Hepatocyte (in vitro differentiated cells): ENCODE data around the gene MLLT6. TPM values are rescaled to one million over a fixed set of nuclear protein-coding genes. Genes with fewer than 3 reads are reported as not detected.
A peak's percentile ranks its signal among the peaks of the same experiment; 100 is the strongest.

ENCODE experiments used
- DNase-seq: peaks from one replicate; pipeline ENCODE4 v3.0.0-alpha.2; 2016; ENCODE audit warnings: low spot score
- H2AFZ ChIP-seq: fragments of 200-600 bp; sonication (generic); 2 replicates; pipeline ENCODE4 v1.6.0; 2016; ENCODE audit warnings: antibody characterized with exemption, mild to moderate bottlenecking
- H3K27ac ChIP-seq: fragments of 200-600 bp; sonication (generic); 2 replicates; pipeline ENCODE4 v1.5.1; 2016; ENCODE audit warnings: mild to moderate bottlenecking
- H3K27me3 ChIP-seq: fragments of 200-600 bp; sonication (generic); 2 replicates; pipeline ENCODE4 v1.6.1; 2016
- H3K36me3 ChIP-seq: fragments of 200-600 bp; sonication (generic); replicated peaks from 2 replicates; pipeline ENCODE4 v1.5.1; 2016; ENCODE audit warnings: low read depth; ENCODE audit not compliant: insufficient read depth
- H3K4me1 ChIP-seq: fragments of 200-600 bp; sonication (generic); 2 replicates; pipeline ENCODE4 v1.5.1; 2016; ENCODE audit warnings: mild to moderate bottlenecking, moderate library complexity; ENCODE audit not compliant: insufficient read depth
- H3K4me2 ChIP-seq: fragments of 200-600 bp; sonication (generic); 2 replicates; pipeline ENCODE4 v1.6.0; 2016
- H3K4me3 ChIP-seq: fragments of 200-600 bp; sonication (generic); 2 replicates; pipeline ENCODE4 v1.5.1; 2016; ENCODE audit warnings: mild to moderate bottlenecking
- H3K79me2 ChIP-seq: fragments of 200-600 bp; sonication (generic); 2 replicates; pipeline ENCODE4 v1.6.0; 2017; ENCODE audit warnings: mild to moderate bottlenecking
- H3K9me2 ChIP-seq: fragments of 200-600 bp; sonication (generic); replicated peaks from 2 replicates; pipeline ENCODE4 v1.6.0; 2017; ENCODE audit warnings: mild to moderate bottlenecking; ENCODE audit not compliant: insufficient read depth
- H3K9me3 ChIP-seq: fragments of 200-600 bp; sonication (generic); 2 replicates; pipeline ENCODE4 v1.5.1; 2016; ENCODE audit warnings: low read depth, mild to moderate bottlenecking
- H4K20me1 ChIP-seq: fragments of 200-600 bp; sonication (generic); 2 replicates; pipeline ENCODE4 v1.6.0; 2016; ENCODE audit warnings: mild to moderate bottlenecking; ENCODE audit not compliant: insufficient read depth, poor library complexity, severe bottlenecking
- EZH2 ChIP-seq: fragments of 200-600 bp; sonication (generic); IDR thresholded peaks from 2 replicates; pipeline ENCODE4 v1.6.1; 2016; ENCODE audit warnings: antibody characterized with exemption, mild to moderate bottlenecking, borderline replicate concordance
- EZH2phosphoT487 ChIP-seq: fragments of 200-600 bp; sonication (generic); IDR thresholded peaks from one replicate; pipeline ENCODE4 v1.6.1; 2018; ENCODE audit warnings: antibody characterized with exemption, mild to moderate bottlenecking, low read depth, moderate library complexity; ENCODE audit not compliant: unreplicated experiment, severe bottlenecking
- WGBS: methylation state at CpG from one replicate; pipeline ENCODE4 v1.1.6; 2016; ENCODE audit warnings: low lambda C conversion rate; ENCODE audit errors: missing lambda C conversion rate; 5-methylcytosine and 5-hydroxymethylcytosine counted together
- polyA plus RNA-seq: library from polyadenylated mRNA; unstranded; fragments of >200 nt; fragmentation: Nextera tagmentation; extraction: Ambion mirVana; gene quantifications from 2 replicates; pipeline ENCODE4 v1.2.1, GENCODE V29; 2016
- total RNA-seq: library from RNA; depleted of rRNA; stranded (reverse); fragments of >200 nt; gene quantifications from 2 replicates; pipeline ENCODE4 v1.2.3, GENCODE V29; 2014
- TF ChIP-seq, protein P1 (sequence below): fragments of 200-600 bp; sonication (generic); IDR thresholded peaks from 2 replicates; pipeline ENCODE4 v1.5.1; 2016; ENCODE audit warnings: antibody characterized with exemption, mild to moderate bottlenecking; ENCODE audit not compliant: poor library complexity

The MLLT6 gene
- total and polyA plus RNA-seq, 2 experiments from 2014 or later, result 10.6 to 27.5 TPM

- H3K9me2 ChIP-seq, result no peaks in the 10 kb centered on the region
- WGBS, result 2% methylated on average over 50 of the region's 81 CpGs
- H3K27me3 ChIP-seq, result no peaks in the 10 kb centered on the region
- no peak for TF ChIP-seq EZH2phosphoT487
- TF ChIP-seq EZH2, result no peak
- peak; percentile 94 for DNase-seq
- peak overlapping the region; percentile 97 for H3K4me2 ChIP-seq
- H3K4me1 ChIP-seq, result peaks cover 29% of the 10 kb centered on the region
- no peaks in the 10 kb centered on the region for H3K36me3 ChIP-seq
- no peaks in the 10 kb centered on the region for H3K9me3 ChIP-seq
- H3K27ac ChIP-seq, result peak overlapping the region; percentile 98
- H4K20me1 ChIP-seq, result peaks cover 12% of the 10 kb centered on the region
- peaks cover 24% of the 10 kb centered on the region for H3K79me2 ChIP-seq
- peak overlapping the region; percentile 73 for H3K4me3 ChIP-seq
- H2AFZ ChIP-seq, result peak overlapping the region; percentile 89
These were observed 2.7 kb upstream of the MLLT6 start for GRCh38 chr17:38702166-38702915.

DNA sequence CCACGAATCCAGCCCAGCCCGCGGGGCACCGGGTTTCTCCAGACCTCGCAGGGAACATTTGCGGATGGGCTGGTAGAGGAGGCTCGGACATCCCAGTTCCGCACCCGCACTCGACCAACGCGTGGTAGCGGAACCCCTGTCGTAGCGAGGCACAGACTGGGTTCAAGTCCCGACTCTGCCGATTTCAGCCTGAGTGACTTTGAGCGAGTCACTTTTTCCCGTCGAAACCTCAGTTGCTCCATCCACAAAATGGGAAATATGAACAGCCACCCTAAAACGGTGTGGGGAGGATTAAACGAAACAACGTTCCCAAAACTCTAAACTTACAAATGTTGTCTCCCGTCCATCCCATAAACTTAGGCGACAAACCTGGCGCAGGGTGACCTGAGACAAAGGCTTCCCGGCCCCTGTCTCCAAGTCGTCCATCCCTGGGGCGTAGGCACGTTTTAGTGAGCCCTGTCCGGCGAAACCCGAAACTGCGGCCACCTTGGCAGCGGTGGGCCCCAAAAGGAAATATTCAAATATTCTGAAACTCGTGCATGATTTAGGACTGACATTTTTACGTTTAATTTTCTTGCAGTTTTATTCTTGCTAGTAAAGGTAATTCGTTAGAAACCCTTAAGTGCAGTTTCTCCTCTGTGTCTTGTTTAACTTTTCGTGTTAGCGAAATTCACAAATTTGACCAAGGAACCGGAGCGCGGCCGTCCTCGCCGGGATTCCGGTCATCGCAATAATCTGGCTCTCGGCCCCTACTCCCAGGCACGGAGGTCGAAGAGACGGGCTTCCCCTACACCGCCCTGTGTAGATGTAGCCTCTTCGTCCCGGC lies 1.9 kb upstream of the MLLT6 start:
- WGBS, result 3% methylated on average over 55 of the region's 55 CpGs
- Histone ChIP-seq H3K27me3 (no peaks in the 10 kb centered on the region), H2AFZ (peak overlapping the region; percentile 78), H3K4me2 (peak overlapping the region; percentile 97), H3K9me2 (no peaks in the 10 kb centered on the region), H3K79me2 (peaks cover 31% of the 10 kb centered on the region), H3K36me3 (no peaks in the 10 kb centered on the region), H3K4me1 (peaks cover 29% of the 10 kb centered on the region), H3K27ac (peak overlapping the region; percentile 98), H3K9me3 (no peaks in the 10 kb centered on the region), H4K20me1 (peaks cover 20% of the 10 kb centered on the region), H3K4me3 (peak overlapping the region; percentile 94)
- TF ChIP-seq EZH2, result no peak
- TF ChIP-seq, protein P1, sequence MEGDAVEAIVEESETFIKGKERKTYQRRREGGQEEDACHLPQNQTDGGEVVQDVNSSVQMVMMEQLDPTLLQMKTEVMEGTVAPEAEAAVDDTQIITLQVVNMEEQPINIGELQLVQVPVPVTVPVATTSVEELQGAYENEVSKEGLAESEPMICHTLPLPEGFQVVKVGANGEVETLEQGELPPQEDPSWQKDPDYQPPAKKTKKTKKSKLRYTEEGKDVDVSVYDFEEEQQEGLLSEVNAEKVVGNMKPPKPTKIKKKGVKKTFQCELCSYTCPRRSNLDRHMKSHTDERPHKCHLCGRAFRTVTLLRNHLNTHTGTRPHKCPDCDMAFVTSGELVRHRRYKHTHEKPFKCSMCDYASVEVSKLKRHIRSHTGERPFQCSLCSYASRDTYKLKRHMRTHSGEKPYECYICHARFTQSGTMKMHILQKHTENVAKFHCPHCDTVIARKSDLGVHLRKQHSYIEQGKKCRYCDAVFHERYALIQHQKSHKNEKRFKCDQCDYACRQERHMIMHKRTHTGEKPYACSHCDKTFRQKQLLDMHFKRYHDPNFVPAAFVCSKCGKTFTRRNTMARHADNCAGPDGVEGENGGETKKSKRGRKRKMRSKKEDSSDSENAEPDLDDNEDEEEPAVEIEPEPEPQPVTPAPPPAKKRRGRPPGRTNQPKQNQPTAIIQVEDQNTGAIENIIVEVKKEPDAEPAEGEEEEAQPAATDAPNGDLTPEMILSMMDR, result no peak
- TF ChIP-seq EZH2phosphoT487, result no peak
- DNase-seq, result no peak

- Histone ChIP-seq H3K9me3 (no peaks in the 10 kb centered on the region), H3K4me3 (peak overlapping the region; percentile 94), H3K9me2 (no peaks in the 10 kb centered on the region), H3K4me1 (peaks cover 29% of the 10 kb centered on the region), H3K27me3 (no peaks in the 10 kb centered on the region), H4K20me1 (peaks cover 21% of the 10 kb centered on the region), H3K36me3 (no peaks in the 10 kb centered on the region), H3K27ac (peak overlapping the region; percentile 98), H3K79me2 (peaks cover 37% of the 10 kb centered on the region), H3K4me2 (peak overlapping the region; percentile 97), H2AFZ (peak overlapping the region; percentile 78)
- WGBS, result under 1% methylated on average over 43 of the region's 50 CpGs
- peak; percentile 93 for DNase-seq
- TF ChIP-seq, protein P1, result no peak
- no peak for TF ChIP-seq EZH2
- TF ChIP-seq EZH2phosphoT487, result no peak
These were observed 1.1 kb upstream of the MLLT6 start for GRCh38 chr17:38703742-38704605.
